ENCODE results near the gene FGF19.

DNA sequence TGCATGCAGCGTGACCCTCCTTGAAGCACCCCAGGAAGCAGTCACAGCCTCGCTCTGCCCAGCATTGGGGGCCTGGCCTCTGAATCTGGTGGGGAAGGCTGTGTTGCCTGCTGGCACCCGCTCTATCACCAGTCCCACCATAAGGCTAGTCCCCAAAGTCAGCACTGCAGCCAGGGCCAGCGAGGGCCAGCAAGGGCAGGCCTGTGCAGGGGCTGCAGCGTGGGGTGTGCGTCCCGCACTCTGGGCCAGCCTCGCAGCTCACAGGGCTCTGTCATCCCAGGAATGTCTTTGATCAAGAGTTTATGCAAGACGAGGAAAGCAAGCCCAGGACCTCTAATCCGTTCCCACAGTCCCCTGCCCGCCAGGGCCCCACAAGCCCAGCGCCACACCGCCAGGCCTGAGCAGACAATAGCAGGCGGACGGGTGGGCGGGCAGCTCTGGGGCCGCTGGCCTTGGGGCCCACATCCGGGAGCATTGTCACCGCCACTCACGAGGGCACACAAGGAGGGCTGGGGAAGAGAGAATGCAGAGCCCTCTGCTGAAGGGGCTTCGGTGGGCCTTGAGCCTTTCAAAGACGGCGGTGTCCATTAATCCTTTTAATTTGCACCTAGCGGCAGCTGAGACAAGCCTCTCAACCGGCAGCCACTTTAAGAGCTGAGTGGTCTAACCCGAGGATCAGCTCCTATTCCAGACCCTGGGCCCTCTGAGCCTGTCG is 45.8 kb downstream of the FGF19 start:
- TF ChIP-seq, protein P1, sequence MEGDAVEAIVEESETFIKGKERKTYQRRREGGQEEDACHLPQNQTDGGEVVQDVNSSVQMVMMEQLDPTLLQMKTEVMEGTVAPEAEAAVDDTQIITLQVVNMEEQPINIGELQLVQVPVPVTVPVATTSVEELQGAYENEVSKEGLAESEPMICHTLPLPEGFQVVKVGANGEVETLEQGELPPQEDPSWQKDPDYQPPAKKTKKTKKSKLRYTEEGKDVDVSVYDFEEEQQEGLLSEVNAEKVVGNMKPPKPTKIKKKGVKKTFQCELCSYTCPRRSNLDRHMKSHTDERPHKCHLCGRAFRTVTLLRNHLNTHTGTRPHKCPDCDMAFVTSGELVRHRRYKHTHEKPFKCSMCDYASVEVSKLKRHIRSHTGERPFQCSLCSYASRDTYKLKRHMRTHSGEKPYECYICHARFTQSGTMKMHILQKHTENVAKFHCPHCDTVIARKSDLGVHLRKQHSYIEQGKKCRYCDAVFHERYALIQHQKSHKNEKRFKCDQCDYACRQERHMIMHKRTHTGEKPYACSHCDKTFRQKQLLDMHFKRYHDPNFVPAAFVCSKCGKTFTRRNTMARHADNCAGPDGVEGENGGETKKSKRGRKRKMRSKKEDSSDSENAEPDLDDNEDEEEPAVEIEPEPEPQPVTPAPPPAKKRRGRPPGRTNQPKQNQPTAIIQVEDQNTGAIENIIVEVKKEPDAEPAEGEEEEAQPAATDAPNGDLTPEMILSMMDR (IDR thresholded peaks at IDR 0.05; ENCODE audit: poor library complexity, severe bottlenecking), result no peak
- TF ChIP-seq TAF1 (IDR thresholded peaks at IDR 0.05; ENCODE audit: low read depth), result no peak
- no peak for TF ChIP-seq EZH2 (IDR thresholded peaks at IDR 0.05; ENCODE audit: borderline replicate concordance, insufficient read depth, low read length, poor library complexity, severe bottlenecking)
- TF ChIP-seq POLR2AphosphoS5 (IDR thresholded peaks at IDR 0.05), result no peak
- no peak for TF ChIP-seq RAD21 (conservative IDR thresholded peaks at IDR 0.05)
